K562 (cell line): ENCODE data around the gene KLHL35. TPM values are rescaled to one million over a fixed set of nuclear protein-coding genes. Genes with fewer than 3 reads are reported as not detected.

Experiments used
- ARID2 ChIP-seq: fragments of 450-650 bp; IDR thresholded peaks from 2 replicates; pipeline ENCODE4 v1.6.1; 2017; ENCODE audit warnings: antibody characterized with exemption, mild to moderate bottlenecking
- BRD4 ChIP-seq: fragments of 200-600 bp; sonication (generic); IDR thresholded peaks from 2 replicates; pipeline ENCODE4 v1.6.1; 2017; ENCODE audit warnings: inconsistent platforms
- CBX8 ChIP-seq: fragments of 200-600 bp; sonication (generic); IDR thresholded peaks from 2 replicates; pipeline ENCODE4 v1.6.1; 2012; ENCODE audit warnings: borderline replicate concordance, mixed run types, low read depth, mild to moderate bottlenecking, moderate library complexity, mixed read lengths, low read length, control low read depth, inconsistent platforms; ENCODE audit not compliant: poor library complexity, severe bottlenecking; ENCODE audit errors: extremely low read depth
- CHD2 ChIP-seq: IDR thresholded peaks from 2 replicates; pipeline ENCODE4 v1.6.1; 2011; ENCODE audit warnings: low read depth, low read length
- ESRRA ChIP-seq: fragments of 450-650 bp; IDR thresholded peaks from 2 replicates; pipeline ENCODE4 v1.6.1; 2014; ENCODE audit warnings: low read depth, mild to moderate bottlenecking, moderate library complexity, borderline replicate concordance
- EWSR1 ChIP-seq: fragments of 450-650 bp; IDR thresholded peaks from 2 replicates; pipeline ENCODE4 v1.6.1; 2018; ENCODE audit warnings: borderline replicate concordance, mild to moderate bottlenecking, low read depth, moderate library complexity; ENCODE audit not compliant: partially characterized antibody
- KDM5B ChIP-seq: fragments of 200-600 bp; sonication (generic); IDR thresholded peaks from 2 replicates; pipeline ENCODE4 v1.6.1; 2012; ENCODE audit warnings: low read depth, mild to moderate bottlenecking, moderate library complexity, low read length, control low read depth, inconsistent platforms; ENCODE audit not compliant: insufficient replicate concordance
- MCM7 ChIP-seq, 2 experiments: fragments of 450-650 bp; IDR thresholded peaks; 2 replicates each; pipeline ENCODE4 v1.6.1; 2016 to 2018
- NFXL1 ChIP-seq: fragments of 450-650 bp; formaldehyde crosslinking; IDR thresholded peaks from 2 replicates; pipeline ENCODE4 v1.4.0; 2021; ENCODE audit warnings: mild to moderate bottlenecking
- TBP ChIP-seq: optimal IDR thresholded peaks from 2 replicates; pipeline ENCODE3; 2011; ENCODE audit warnings: low read depth, low read length, improper control_type of control experiment
- ZNF77 ChIP-seq: fragments of 250-450 bp; sonication (Bioruptor Pico); IDR thresholded peaks from 2 replicates; pipeline ENCODE4 v1.5.0; 2020
- polyA plus RNA-seq, 8 experiments: library from polyadenylated mRNA; depleted of rRNA in 4 of 8; stranded (reverse) in 5 of 8; unstranded in 3 of 8; fragments of >200 nt; fragmentation: Nextera tagmentation in 2 of 8; fragmentation: Illumina TruSeq in 1 of 8; extraction: Ambion mirVana in 2 of 8; extraction: Trizol in 1 of 8; gene quantifications; 2 replicates each; pipeline versions ENCODE4 v1.2.1 to v1.2.3, GENCODE V29; 2011 to 2014; ENCODE audit warnings: inconsistent platforms in 1 of 8, missing spikeins in 1 of 8
- total RNA-seq, 7 experiments: library from RNA; depleted of rRNA in 6 of 7; stranded (reverse); fragments of >200 nt in 6 of 7; fragmentation: Illumina TruSeq in 2 of 7; extraction: Trizol in 2 of 7; gene quantifications; 2 replicates each; pipeline versions ENCODE4 v1.2.1 to v1.2.3, GENCODE V29; 2011 to 2021; ENCODE audit warnings: low replicate concordance in 1 of 7
- TF ChIP-seq, protein P1 (sequence below): fragments of 450-650 bp; IDR thresholded peaks from 2 replicates; pipeline ENCODE4 v1.6.1; 2016; ENCODE audit warnings: low read depth
- TF ChIP-seq, protein P2 (sequence below), 2 experiments: fragments of 450-650 bp; conservative IDR thresholded peaks; 2 replicates each; pipeline ENCODE4 v1.6.1; 2017; ENCODE audit warnings: mild to moderate bottlenecking in 2 of 2, moderate library complexity in 2 of 2
- TF ChIP-seq, protein P3 (sequence below): sonication (generic); formaldehyde crosslinking; IDR thresholded peaks from 2 replicates; pipeline ENCODE4 v1.8.0; 2022; ENCODE audit warnings: missing genetic modification reagents, mild to moderate bottlenecking, borderline replicate concordance

The KLHL35 gene
- total and polyA plus RNA-seq, 9 of the 15 experiments (the other 6 are each of a cell fraction or from before 2014, with no cell fraction given): not detected

GRCh38 chr11:75480185-75481175 lies 47.5 kb upstream of the KLHL35 start (continued):
- TF ChIP-seq CBX8 (no peak), NFXL1 (CRISPR knock-in tag) (no peak), ZNF77 (CRISPR knock-in tag) (no peak), CHD2 (no peak), EWSR1 (no peak), TBP (no peak), MCM7 (IDR thresholded peaks at IDR 0.05) (no peak), BRD4 (no peak), ESRRA (no peak; the same call in 1 of the 2 replicates), KDM5B (no peak), ARID2 (no peak)
- TF ChIP-seq, protein P1, sequence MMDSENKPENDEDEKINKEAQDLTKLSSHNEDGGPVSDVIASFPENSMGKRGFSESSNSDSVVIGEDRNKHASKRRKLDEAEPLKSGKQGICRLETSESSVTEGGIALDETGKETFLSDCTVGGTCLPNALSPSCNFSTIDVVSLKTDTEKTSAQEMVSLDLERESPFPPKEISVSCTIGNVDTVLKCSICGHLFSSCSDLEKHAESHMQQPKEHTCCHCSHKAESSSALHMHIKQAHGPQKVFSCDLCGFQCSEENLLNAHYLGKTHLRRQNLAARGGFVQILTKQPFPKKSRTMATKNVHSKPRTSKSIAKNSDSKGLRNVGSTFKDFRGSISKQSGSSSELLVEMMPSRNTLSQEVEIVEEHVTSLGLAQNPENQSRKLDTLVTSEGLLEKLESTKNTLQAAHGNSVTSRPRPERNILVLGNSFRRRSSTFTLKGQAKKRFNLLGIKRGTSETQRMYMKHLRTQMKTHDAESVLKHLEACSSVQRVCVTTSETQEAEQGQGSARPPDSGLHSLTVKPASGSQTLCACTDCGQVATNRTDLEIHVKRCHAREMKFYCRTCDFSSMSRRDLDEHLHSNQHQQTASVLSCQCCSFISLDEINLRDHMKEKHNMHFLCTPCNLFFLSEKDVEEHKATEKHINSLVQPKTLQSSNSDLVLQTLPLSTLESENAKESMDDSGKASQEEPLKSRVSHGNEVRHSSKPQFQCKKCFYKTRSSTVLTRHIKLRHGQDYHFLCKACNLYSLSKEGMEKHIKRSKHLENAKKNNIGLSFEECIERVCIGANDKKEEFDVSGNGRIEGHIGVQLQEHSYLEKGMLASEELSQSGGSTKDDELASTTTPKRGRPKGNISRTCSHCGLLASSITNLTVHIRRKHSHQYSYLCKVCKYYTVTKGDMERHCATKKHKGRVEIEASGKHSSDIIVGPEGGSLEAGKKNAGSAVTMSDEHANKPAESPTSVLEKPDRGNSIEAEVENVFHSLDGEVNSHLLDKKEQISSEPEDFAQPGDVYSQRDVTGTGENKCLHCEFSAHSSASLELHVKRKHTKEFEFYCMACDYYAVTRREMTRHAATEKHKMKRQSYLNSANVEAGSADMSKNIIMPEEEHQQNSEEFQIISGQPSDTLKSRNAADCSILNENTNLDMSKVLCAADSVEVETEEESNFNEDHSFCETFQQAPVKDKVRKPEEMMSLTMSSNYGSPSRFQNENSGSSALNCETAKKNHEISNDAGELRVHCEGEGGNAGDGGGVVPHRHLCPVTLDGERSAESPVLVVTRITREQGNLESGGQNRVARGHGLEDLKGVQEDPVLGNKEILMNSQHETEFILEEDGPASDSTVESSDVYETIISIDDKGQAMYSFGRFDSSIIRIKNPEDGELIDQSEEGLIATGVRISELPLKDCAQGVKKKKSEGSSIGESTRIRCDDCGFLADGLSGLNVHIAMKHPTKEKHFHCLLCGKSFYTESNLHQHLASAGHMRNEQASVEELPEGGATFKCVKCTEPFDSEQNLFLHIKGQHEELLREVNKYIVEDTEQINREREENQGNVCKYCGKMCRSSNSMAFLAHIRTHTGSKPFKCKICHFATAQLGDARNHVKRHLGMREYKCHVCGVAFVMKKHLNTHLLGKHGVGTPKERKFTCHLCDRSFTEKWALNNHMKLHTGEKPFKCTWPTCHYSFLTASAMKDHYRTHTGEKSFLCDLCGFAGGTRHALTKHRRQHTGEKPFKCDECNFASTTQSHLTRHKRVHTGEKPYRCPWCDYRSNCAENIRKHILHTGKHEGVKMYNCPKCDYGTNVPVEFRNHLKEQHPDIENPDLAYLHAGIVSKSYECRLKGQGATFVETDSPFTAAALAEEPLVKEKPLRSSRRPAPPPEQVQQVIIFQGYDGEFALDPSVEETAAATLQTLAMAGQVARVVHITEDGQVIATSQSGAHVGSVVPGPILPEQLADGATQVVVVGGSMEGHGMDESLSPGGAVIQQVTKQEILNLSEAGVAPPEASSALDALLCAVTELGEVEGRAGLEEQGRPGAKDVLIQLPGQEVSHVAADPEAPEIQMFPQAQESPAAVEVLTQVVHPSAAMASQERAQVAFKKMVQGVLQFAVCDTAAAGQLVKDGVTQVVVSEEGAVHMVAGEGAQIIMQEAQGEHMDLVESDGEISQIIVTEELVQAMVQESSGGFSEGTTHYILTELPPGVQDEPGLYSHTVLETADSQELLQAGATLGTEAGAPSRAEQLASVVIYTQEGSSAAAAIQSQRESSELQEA: no peak
- TF ChIP-seq, protein P2, sequence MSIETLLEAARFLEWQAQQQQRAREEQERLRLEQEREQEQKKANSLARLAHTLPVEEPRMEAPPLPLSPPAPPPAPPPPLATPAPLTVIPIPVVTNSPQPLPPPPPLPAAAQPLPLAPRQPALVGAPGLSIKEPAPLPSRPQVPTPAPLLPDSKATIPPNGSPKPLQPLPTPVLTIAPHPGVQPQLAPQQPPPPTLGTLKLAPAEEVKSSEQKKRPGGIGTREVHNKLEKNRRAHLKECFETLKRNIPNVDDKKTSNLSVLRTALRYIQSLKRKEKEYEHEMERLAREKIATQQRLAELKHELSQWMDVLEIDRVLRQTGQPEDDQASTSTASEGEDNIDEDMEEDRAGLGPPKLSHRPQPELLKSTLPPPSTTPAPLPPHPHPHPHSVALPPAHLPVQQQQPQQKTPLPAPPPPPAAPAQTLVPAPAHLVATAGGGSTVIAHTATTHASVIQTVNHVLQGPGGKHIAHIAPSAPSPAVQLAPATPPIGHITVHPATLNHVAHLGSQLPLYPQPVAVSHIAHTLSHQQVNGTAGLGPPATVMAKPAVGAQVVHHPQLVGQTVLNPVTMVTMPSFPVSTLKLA (conservative IDR thresholded peaks at IDR 0.05): 0 out of 4 replicates have a peak, but pooled peaks of 1 of the 2 experiments have one; percentile 26
- TF ChIP-seq, protein P3, sequence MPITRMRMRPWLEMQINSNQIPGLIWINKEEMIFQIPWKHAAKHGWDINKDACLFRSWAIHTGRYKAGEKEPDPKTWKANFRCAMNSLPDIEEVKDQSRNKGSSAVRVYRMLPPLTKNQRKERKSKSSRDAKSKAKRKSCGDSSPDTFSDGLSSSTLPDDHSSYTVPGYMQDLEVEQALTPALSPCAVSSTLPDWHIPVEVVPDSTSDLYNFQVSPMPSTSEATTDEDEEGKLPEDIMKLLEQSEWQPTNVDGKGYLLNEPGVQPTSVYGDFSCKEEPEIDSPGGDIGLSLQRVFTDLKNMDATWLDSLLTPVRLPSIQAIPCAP: no peak
